SIG-M5 treated with dmso at 0.1 percent for 504 hours (cell line): ENCODE data around the gene VPS37C.
"Not testable (repeated sequence)": the region's sequence is repeated elsewhere in the genome, so short reads cannot be mapped to it uniquely, and the experiment has no call there.

Source experiments
- DNase-seq: peaks from one replicate; lab custom pipeline; 2025; ENCODE audit not compliant: unreplicated experiment; lab: John Stamatoyannopoulos, UW

Gene VPS37C

DNA sequence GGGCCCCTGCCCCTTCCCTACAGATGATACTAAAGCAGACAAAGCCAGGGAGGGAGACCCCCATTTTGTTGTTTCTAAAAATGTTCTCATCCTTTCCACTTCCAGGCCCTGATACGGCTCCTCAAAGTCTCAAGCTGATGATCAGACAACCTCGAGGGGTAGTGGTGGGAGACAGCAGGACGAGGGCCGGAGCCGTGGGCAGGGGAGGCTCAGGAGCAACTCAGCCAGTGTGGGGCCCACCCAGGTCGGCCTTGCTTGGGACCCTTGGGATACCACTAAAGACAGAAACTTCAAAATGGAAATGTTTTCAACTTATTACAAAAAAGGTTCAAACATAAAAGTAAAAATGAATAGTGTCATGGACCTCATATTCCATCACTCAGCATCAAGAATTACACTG, 15.2 kb upstream of the VPS37C start:
- DNase-seq: no peak

DNA sequence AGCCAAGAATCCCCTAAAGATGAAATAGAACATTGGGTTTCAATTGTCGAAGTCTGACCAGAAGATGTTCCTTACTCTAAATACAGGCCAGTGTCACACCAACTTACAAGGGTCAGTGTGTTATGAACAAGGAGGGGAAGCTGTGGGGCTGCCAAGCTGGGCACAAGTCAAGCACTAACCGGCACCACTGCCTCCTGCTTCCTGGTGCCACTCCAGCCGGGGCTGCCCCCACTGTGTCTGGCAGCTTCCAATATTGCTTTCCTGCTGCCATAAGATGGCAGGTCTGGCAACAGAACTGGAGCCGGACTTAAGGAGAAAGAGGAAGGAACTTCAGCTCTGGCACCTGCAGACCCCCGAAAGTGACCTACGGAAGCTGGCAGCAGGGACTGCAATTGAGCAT, 13.7 kb upstream of the VPS37C start:
- no peak for DNase-seq

DNA sequence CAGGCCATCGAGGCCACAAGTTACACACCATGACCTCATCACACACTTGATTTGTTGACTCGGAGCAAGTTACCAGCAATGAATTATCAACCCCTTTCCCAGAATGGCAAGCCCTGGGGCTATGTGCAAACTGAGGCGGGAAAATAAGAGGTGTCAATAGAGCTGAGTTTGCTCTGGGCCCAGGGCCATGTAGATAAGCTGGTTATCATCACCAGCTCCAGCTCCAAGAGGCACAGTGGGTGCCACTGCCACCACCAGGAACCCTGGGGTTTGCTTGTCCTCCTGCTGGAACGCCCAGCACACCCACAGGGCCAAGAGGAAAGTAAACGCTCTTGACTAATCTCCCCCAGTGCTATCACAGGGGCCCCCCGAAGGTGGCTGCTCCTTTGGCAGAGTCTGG, 13.0 kb upstream of the VPS37C start:
- DNase-seq: no peak

DNA sequence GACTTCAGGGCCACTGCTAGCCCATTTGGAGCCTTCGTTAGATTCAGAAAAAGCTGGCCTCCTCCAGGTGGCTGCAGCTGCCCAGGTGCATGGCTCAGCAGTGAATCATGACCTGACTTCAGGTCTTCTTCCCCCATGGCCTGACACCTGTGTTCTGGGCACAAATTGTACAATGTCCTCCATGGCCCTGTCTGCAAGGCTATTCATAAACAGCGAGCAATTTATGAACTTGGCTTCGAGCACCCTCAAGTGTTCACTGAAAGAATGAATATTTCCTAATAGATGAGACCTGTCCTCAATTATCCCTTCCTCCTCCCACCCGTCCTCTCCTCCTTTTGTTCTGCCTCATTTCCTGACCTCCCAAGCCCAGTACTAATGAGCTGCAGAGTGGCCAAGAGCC, 12.2 kb upstream of the VPS37C start:
- DNase-seq: no peak

DNA sequence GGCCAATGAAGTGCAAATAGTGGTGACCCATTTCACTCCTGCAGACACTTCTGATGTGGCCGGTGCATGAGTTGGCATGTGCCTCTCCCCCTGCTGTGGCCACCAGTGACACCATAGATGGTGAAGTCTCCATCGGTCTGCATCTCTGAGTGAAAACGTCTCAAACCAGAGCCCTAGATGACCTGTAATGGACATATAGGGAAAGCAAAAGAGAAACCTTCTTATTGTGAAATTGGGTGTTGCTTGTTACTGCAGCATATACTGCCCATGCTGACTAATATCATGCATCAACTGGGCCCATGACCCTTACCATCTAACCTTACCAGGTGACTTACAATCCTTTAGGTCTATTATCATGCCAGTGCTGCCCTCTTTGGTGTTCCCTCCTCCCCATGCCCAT, 11.7 kb upstream of the VPS37C start:
- DNase-seq: no peak

DNA sequence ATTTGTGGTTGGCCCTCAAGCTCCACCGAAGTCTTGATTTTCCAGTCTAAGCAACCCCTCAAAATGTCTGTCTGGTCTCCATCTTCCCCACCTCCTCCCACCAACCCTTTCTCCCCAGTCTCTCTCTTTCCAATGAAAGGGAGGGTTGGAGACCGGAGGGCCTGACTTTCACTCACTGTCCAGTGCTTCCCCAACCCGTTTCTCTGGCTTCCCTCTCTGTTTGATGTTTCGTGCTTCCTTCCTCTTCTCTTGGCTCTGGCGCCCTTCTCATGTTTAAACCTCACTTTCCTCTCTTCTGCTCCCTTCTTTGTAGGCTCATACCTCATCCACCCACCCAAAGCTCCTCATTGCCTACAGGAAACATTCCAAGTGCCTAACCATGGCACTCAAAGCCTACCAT, 11.1 kb upstream of the VPS37C start:
- no peak for DNase-seq

DNA sequence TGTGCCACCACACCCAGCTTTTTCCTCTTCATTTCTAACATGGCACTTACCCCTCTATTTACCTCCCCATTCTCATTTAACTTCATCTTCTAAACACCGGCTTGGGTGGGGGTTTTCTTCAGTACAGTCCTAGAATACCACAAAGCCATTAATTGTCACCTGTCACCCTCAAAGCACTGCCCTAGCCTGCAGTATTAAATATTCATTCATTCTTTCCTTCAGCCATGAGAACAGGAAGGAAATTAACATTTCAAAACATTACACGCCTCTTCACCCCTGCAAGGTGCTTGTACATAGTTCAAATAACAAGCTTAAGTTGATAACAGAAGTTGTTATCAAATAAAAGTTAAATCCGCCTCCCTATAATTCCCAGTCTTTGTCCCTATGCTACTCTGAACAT, 10.7 kb upstream of the VPS37C start:
- no peak for DNase-seq

DNA sequence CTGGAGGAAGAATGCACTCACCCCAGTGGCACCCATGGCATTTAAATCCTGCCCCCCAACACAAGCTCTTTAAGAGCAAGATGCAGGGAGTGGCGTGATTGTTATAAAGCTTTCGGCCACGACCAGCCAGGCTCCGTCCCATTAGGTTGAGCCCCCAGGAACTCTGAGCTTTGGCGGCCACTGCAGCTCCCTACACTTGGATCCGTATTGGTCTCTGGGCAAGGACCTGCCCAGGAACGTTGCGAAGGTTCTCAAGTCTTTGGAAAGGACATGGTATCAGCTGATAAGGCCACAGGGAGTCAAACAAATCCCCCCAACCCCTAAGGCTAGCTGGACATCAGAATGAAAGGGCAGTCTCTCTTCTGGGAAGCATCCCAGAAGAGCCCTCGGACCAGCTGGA, 9.3 kb upstream of the VPS37C start:
- no peak for DNase-seq

DNA sequence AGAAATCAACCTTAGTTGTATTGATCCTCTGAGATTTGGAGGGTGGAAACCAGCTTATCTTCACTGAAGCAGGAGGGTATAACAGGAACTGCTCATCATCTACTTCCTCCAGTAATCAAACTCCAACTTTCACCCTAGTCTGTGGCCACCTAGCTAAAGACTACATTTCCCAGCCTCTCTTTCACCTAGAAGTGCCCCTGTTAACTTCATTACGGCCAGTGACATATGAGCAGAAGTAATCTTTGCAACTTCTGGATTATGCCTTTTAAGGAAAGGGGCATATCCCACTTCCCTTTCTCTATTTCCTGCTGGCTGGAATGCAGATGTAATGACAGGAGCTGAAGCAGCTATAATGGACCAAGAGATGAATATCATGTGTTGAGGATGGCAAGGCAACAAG, 7.6 kb upstream of the VPS37C start:
- no peak for DNase-seq

DNA sequence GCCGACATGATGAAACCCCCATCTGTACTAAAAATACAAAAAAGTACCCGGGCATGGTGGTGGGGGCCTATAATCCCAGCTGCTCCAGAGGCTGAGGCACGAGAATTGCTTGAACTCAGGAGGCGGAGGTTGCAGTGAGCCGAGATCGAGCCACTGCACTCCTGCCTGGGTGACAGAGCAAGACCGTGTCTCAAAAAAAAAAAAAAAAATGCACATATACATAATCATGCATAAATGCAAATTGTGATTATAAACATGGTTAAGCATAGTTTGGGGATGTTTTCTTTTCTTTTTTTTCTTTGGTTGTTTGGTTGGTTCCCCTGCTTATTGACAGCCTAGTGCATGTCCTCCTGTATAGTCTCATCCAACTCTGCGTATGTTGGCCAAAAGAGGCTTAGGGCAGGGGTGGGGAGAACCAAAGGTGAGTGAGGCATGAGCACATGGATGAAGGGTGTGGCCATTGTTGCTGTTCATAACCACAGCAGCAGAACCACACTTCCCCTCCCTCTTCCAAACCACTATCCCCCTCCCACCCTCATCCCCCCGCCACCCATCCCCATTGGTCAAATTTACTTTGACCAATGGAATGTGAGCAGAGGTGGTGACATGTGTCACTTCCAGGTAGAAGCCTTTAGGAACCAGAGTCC, 6.9 kb upstream of the VPS37C start:
- DNase-seq: no peak

DNA sequence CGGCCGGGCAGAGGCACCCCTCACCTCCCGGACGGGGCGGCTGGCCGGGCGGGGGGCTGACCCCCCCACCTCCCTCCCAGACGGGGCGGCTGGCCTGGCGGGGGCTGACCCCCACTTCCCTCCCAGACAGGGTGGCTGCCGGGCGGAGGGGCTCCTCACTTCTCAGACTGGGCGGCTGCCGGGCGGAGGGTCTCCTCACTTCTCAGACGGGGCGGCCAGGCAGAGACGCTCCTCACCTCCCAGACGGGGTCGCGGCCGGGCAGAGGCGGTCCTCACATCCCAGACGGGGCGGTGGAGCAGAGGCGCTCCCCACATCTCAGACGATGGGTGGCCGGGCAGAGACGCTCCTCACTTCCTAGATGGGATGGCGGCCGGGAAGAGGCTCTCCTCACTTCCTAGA, 5.1 kb upstream of the VPS37C start:
- not testable (repeated sequence) for DNase-seq

DNA sequence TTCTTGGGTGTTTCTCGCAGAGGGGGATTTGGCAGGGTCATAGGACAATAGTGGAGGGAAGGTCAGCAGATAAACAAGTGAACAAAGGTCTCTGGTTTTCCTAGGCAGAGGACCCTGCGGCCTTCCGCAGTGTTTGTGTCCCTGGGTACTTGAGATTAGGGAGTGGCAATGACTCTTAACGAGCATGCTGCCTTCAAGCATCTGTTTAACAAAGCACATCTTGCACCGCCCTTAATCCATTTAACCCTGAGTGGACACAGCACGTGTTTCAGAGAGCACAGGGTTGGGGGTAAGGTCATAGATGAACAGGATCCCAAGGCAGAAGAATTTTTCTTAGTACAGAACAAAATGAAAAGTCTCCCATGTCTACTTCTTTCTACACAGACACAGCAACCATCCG, 4.6 kb upstream of the VPS37C start:
- not testable (repeated sequence) for DNase-seq

DNA sequence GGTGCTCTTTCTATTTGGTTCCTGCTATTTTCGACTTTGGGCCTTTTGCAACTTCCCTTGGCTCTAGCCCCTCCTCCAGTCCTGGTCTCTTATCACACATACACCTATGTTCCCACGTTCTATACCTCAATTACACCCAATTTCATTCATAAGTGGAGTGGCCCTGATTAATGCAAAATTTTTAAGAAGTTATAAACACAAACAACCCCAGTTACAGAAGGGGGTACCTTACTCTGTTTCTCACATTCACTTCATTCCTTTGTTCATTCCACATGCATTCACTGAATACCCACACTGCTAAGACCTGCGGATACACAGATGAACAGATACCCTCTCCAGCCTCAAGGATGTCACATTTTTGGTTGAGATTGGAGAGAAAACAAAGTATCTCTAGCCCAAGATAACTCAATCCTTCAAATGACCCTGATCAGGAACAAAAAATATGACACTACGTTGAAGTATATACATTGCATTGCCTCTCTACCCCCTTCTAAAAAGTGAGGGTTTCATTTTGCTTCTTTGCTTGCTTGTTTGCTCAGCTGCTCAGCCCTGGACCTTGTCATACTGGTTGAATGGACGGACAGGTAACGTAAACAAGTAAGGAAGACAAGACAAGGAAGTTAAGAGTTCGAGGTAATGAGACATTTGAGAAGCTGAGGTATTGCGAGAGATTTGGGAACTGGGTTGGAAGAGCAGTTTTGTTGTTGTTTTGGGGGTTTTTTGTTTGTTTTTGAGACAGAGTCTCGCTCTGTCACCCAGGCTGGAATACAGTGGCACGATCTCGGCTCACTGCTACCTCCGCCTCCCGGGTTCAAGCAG, 3.6 kb upstream of the VPS37C start:
- peak; percentile 46 for DNase-seq

DNA sequence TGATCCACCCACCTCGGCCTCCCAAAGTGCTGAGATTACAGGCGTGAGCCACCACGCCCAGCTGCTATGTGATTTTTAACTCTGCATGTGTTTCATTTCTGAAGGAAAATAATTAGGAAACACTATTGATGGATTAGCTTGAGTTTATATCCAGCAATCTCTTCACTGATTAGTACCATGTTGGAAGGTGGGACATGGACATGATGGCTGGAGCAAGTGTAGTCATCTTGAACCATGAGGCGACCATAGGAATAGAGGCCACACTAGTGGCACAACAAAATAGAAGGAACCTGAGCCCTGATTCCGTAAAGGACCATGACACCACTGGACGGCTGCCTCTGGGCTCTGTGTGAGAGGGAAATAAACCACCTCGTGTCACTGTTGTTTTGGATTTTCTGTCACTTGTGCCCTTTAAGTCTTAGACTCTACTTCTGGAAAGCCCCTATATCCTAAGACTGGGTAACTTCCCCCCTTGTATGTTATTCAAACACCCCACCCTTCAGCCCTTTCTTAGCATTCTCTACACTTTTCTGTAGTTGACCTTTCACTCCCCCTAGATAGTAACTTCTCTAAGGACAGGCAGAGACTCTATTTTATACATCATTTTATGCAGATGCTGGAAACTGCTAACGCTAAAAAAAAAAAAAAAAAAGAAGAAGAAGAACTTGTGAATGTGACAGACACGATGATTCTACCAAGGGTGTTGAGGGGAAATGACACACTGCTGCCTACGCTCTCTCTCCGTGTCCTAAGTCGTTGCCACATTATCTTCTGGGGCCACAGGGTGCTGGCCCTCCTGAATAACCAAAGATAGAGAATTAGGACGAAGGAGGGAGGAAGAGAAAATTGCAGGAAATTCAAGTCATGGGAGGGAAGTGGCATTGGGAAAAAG, 2.7 kb upstream of the VPS37C start:
- DNase-seq: peak; percentile 87

DNA sequence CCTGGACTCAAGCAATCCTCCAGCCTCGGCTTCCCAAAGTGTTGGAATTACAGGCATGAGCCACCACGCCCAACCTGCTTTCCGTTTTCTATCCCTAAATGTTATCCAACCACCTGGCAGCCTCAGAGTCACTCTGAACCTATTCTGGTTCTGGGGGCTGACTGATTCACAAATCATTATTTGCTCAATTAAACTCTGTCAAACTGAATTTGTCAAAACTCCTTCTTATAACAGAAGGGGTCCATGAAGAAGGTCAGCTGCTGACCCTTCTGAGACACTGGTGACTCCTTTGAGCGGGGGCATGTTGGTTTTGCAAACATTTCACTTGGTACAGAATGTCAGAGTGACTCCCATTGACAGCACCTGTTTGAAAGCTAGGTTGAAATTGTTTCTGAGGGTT, 1.8 kb upstream of the VPS37C start:
- DNase-seq: no peak

DNA sequence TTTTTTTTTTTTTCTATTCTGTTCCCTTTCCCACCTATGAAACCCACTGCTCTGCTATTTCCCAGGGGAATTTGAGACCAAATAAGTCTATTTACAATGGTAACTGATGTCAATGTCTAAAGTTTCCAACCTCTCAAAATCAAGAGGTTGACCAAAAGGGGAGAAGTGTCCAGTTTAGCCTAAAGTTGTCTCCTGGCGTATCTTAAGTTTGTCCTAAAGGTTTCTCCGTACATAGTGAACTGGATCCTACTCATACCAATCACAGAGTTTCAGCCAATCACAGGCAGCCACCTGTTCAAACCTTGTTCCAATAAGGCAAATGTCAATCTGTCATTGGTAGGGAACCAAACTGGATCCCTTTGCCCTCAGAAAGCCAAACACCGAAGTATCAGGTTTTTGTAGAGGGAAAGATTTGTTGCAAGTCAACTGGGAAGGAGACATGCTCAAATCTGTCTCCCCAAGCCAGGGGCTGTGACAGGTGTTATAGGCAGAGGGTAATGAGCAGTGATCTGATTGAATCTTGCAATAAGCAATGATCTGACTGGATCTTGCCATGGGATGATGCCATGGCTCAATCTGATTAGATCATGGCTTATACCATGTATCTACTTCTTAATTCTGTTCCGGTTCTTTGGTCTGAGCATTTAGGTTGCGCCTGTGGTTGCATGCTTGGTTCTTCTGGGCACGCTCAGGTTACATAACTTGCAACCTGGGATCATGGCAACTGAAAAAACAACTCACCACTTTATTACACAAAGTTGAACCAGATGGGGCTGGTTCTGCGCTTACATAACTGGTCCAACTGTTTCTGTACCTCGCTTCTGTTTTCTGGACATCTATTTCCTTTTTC, 1.1 kb upstream of the VPS37C start:
- peak; percentile 80 for DNase-seq

DNA sequence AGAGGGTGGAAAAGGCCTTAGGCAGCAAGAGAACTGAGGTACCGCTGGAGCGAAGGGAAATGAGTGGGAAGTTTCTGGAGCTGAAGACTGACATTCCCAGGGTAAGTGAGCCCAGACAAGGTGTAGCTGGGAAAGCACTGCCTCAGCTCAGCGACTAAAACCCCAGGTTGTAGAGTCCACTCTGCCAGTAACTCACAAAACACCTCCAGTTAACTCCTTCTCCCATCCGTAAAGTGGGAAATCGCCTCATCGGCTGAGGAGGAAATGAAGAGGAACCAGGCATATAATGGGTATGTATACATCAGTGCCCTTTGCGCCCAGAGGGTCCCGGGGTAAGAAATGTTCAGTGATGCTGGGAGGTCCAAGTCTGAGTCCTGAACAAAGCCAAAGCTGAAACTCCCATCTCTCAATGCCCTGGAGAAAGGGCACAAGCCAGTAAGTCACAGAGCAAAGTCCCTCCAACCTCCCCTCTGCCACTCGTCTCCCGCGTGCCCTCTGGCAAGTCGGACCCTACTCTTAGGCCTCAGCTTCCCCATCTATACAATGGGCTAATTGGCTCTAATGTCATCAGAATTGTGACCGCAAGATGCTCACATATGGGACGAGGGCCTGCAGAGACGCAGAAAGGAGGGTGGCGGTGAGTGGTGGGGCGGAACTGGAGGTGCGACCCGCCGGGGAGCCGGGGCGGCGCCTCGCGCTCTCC, 588 bp downstream of the VPS37C start:
- no peak for DNase-seq

DNA sequence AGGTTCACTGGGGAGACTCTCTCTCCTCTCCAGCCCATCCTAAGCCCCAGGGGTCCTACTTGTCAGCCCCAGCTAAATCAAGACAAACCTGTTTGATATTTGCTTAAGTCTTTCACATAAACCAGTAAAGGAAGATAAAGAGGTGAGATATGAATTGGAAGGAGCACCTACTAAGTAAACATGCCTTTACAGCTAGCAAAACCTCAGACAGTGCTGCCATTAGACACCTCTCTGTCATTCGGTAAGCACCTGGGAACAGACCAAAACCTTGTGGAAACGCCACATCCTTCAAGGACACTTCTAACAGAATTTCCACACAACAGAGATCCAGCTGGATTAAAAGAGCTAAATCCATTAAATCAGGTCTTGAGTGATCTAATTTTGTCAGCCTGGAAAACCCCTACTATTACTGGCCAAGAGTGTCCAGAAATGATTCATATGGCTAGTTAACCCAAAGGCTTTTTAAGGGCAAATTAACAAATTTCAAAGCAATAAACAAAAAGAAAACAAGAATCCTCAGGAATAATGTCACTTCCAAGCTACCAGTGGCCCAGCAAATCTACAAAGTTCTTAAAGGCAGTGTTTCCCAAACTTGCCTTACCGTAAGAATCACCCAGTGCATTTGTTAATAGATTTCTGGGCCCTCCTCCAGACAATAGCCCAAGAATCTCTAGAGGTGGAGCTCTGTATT, 2.4 kb downstream of the VPS37C start:
- peak; percentile 51 for DNase-seq

DNA sequence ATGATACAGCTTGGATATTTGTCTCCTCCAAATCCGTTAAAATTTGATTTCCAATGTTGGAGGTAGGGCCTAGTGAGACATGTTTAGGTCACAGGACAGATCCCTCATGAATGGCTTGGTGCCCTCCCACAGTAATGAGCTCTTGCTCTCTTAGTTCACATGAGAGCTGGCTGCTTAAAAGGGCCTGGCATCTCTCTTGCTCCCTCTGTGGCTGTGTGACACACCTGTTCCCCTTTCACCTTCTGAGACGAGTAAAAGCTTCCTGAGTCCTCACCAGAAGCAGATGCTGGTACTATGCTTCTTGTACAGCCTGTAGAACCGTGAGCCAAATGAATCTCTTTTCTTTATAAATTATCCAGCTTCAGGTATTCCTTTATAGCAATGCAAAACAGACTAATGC, 3.5 kb downstream of the VPS37C start:
- DNase-seq: no peak

DNA sequence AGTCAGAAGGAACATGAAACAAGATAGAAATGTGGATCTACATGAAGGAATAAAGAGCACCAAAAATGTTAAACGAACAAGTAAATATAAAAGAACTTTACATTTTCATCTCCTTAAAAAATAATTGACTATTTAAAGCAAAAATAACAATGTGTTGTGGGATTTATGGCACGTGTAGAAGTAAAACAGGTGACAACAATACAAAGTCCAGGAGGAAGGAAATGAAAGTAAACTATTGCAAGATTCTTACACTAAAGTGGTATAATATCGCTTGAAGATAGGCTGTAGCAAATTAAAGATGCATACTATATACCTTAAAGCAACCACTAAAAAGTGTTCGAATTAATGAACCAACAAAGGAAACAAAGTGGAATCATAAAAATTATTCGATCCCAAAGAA, 5.5 kb downstream of the VPS37C start:
- no peak for DNase-seq
